Ishikawa (cell line): Measurements from ENCODE around the gene ELMO3.

ENCODE experiments used
- EGR1 ChIP-seq: IDR thresholded peaks from 2 replicates; pipeline ENCODE4 v1.6.1; 2012
- RAD21 ChIP-seq: IDR thresholded peaks from 2 replicates; pipeline ENCODE4 v1.6.1; 2012; ENCODE audit warnings: low read depth
- TAF1 ChIP-seq: IDR thresholded peaks from 2 replicates; pipeline ENCODE4 v1.6.1; 2012; ENCODE audit warnings: low read depth, mild to moderate bottlenecking
- TF ChIP-seq, protein P1 (sequence below): IDR thresholded peaks from 2 replicates; pipeline ENCODE4 v1.6.1; 2012; ENCODE audit warnings: low read depth, mild to moderate bottlenecking

DNA sequence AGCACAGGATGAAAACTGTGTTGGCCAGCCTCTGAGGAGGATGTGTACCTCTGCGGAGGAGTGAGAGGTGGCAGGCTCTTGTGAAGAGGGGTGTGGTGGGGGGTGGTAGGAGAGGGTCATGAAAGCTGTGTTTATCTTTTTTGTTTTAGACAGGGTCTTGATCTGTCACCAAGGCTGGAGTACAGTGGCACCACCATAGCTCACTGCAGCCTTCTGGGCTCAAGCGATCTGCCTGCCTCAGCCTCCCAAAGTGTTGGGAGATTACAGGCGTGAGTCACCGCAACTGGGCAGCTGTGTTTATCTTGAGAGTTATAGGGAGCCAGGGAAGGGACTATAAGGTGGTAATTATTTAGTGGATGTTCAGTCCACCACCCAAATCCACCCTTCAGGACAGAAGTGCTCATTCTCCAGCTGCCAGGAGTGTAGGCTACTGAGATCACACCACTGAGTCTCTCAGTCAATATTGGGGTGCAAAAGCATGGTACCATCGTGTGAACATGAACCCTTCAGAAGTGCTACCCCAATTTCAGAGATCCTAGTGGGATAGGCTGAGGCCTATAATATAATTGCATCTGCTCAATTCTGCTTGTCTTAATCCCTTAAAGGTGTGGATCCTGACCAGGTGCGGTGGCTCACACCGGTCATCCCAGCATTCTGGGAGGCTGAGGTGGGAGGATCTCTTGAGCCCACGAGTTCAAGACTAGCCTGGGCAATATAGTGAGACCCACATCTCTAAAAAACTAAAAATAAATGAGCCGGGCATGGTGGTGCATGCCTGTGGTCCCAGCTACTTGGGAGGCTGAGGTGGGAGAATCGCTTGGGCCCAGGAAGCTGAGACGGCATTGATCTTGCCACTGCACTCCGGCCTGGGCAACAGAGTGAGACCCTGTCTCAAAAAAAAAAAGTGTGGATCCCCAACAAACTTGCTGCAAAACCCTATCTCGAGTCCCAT is 8.2 kb upstream of the ELMO3 start:
- no peak for TF ChIP-seq TAF1
- TF ChIP-seq RAD21, result no peak
- TF ChIP-seq EGR1, result no peak
- TF ChIP-seq, protein P1, sequence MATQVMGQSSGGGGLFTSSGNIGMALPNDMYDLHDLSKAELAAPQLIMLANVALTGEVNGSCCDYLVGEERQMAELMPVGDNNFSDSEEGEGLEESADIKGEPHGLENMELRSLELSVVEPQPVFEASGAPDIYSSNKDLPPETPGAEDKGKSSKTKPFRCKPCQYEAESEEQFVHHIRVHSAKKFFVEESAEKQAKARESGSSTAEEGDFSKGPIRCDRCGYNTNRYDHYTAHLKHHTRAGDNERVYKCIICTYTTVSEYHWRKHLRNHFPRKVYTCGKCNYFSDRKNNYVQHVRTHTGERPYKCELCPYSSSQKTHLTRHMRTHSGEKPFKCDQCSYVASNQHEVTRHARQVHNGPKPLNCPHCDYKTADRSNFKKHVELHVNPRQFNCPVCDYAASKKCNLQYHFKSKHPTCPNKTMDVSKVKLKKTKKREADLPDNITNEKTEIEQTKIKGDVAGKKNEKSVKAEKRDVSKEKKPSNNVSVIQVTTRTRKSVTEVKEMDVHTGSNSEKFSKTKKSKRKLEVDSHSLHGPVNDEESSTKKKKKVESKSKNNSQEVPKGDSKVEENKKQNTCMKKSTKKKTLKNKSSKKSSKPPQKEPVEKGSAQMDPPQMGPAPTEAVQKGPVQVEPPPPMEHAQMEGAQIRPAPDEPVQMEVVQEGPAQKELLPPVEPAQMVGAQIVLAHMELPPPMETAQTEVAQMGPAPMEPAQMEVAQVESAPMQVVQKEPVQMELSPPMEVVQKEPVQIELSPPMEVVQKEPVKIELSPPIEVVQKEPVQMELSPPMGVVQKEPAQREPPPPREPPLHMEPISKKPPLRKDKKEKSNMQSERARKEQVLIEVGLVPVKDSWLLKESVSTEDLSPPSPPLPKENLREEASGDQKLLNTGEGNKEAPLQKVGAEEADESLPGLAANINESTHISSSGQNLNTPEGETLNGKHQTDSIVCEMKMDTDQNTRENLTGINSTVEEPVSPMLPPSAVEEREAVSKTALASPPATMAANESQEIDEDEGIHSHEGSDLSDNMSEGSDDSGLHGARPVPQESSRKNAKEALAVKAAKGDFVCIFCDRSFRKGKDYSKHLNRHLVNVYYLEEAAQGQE, result no peak
